Central memory CD8-positive, alpha-beta T cell (primary cell): ENCODE results near the gene IREB2.

Experiments
- ATAC-seq: fragments of 150-1000 bp; cut with Tn5 transposase; replicated peaks from 2 replicates; pipeline ENCODE4 v1.10.0; 2022; ENCODE audit warnings: mild to moderate bottlenecking, moderate FRiP score, moderate number of reproducible peaks; ENCODE audit not compliant: poor library complexity, severe bottlenecking; ENCODE audit errors: extremely low read depth
- DNase-seq, 2 donors: peaks; one replicate each; pipeline ENCODE4 v3.0.0; 2021; ENCODE audit warnings: low spot score in 2 of 2
- H3K27ac Mint-ChIP-seq: one replicate; pipeline ENCODE4 v1.8.0; 2022; ENCODE audit warnings: low read depth, mild to moderate bottlenecking, moderate library complexity, mixed read lengths
- H3K27me3 Mint-ChIP-seq: one replicate; pipeline ENCODE4 v1.8.0; 2022; ENCODE audit warnings: mixed read lengths
- H3K36me3 Mint-ChIP-seq: one replicate; pipeline ENCODE4 v1.8.0; 2022; ENCODE audit warnings: mild to moderate bottlenecking, moderate library complexity, mixed read lengths; ENCODE audit not compliant: insufficient read depth
- H3K4me1 Mint-ChIP-seq: one replicate; pipeline ENCODE4 v1.8.0; 2022; ENCODE audit warnings: mixed read lengths
- H3K4me3 Mint-ChIP-seq: one replicate; pipeline ENCODE4 v1.8.0; 2022; ENCODE audit warnings: mild to moderate bottlenecking, moderate library complexity, mixed read lengths
- H3K9me3 Mint-ChIP-seq: one replicate; pipeline ENCODE4 v1.8.0; 2022; ENCODE audit warnings: mixed read lengths

Gene IREB2

DNA sequence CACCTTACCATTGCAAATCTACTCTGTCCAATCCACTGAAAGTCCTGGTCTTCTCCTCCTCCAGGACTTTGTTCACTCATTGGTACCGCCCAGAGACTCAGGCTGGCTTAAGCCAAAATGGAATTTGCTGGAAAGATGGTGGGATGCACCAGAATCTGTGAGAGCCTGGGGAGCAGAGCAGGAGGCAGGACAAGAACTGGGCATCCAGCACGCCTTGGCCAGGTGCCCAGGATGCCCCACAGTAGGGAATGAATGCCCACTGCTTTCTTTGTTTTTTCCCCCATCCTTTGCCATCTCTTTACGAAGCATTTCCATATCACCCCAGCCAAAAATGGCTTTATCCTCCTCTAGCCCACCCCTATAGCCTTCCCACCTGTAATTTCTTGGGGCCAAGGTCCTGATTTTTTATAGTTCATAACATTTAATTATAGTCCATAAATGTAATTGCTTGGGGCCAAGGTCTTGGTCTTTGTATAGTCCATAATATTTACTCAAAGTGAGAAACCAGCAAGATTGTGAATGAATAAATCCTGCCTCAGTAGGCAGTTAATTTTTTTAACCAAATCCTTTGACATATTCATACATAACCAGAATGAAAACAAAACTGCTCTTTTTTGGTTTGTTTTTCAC lies 23.3 kb upstream of the IREB2 start:
- Mint-ChIP-seq H3K27me3 (peaks cover 7% of the 10 kb centered on the region), H3K36me3 (no peaks in the 10 kb centered on the region), H3K9me3 (no peaks in the 10 kb centered on the region), H3K27ac (no peak overlapping the region), H3K4me1 (no peaks in the 10 kb centered on the region), H3K4me3 (no peak overlapping the region)
- no peak for ATAC-seq
- DNase-seq = no peak

GRCh38 chr15:78415284-78415683 lies 22.7 kb upstream of the IREB2 start:
- no peak overlapping the region for H3K27ac Mint-ChIP-seq
- no peaks in the 10 kb centered on the region for H3K36me3 Mint-ChIP-seq

DNA sequence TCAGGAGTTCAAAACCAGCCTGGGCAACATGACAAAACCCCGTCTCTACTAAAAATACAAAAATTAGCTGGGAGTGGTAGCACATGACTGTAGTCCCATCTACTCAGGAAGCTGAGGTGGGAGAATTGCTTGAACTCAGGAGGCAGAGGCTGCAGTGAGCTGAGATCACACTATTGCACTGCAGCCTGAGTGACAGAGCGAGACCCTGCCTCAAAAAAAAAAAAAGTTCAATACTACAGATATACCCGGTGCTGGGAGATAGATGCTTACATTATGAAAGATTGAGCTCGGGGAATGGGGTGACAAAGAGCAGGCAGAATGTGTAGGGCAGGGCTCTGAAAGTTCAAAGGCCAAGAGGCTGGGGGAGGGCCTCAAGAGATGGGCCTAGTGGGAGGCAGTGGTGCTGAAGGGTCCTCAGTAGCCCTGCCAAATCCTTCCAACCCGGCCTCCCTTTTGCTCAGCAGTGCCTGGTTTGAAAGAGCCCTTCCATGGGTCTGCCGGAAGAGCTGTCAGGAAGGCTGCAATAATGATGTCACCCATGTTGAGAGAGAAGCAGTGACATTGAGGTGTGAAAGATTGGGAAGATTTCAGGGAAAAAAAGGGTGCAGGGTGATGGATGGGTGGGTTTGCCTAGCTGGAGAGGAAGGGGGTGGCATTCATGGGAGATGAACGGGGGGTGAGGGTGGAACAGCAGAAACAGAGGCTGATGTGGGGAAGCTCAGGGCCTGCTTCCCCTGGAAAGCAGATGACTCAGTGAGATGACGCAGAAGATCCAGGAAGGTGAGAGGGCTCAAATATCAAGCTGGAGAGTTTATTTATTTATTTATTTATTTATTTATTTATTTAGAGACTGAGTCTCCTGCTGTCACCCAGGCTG lies 20.0 kb upstream of the IREB2 start:
- peaks cover under 1% of the 10 kb centered on the region for H3K27me3 Mint-ChIP-seq
- ATAC-seq = no peak
- H3K4me3 Mint-ChIP-seq = no peak overlapping the region
- no peak for DNase-seq
- H3K36me3 Mint-ChIP-seq = no peaks in the 10 kb centered on the region
- no peak overlapping the region for H3K27ac Mint-ChIP-seq
- no peaks in the 10 kb centered on the region for H3K9me3 Mint-ChIP-seq
- no peaks in the 10 kb centered on the region for H3K4me1 Mint-ChIP-seq

More at GRCh38 chr15:78415284-78415683, 22.7 kb upstream of the IREB2 start:
- ATAC-seq = no peak
- Mint-ChIP-seq H3K9me3 (no peaks in the 10 kb centered on the region), H3K4me1 (no peaks in the 10 kb centered on the region), H3K27me3 (peaks cover 7% of the 10 kb centered on the region), H3K4me3 (no peak overlapping the region)
- no peak for DNase-seq

DNA sequence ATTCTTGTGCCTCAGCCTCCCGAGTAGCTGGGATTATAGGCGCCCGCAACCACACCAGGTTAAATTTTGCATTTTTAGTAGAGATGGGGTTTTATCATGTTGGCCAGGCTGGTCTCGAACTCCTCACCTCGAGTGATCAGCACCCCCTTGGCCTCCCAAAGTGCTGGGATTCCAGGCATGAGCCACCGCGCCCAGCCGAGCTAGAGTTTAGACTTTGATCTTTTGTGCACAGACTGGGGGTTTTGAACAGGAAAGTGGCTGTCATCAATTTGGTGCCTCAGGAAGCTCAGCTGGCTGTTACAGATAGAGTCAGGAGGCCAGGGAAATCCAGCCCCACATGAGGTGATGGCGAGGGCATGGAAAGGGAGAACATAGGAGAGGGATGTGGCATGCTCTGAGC lies 19.3 kb upstream of the IREB2 start:
- no peak for DNase-seq
- H3K27ac Mint-ChIP-seq = no peak overlapping the region
- no peaks in the 10 kb centered on the region for H3K4me1 Mint-ChIP-seq
- H3K27me3 Mint-ChIP-seq = peaks cover 7% of the 10 kb centered on the region
- H3K9me3 Mint-ChIP-seq = no peaks in the 10 kb centered on the region
- H3K4me3 Mint-ChIP-seq = no peak overlapping the region
- no peaks in the 10 kb centered on the region for H3K36me3 Mint-ChIP-seq
- no peak for ATAC-seq

GRCh38 chr15:78419367-78419766 lies 18.6 kb upstream of the IREB2 start:
- no peaks in the 10 kb centered on the region for H3K4me1 Mint-ChIP-seq
- H3K9me3 Mint-ChIP-seq = no peaks in the 10 kb centered on the region
- no peak for ATAC-seq
- no peaks in the 10 kb centered on the region for H3K36me3 Mint-ChIP-seq
- no peak overlapping the region for H3K27ac Mint-ChIP-seq
- no peak overlapping the region for H3K4me3 Mint-ChIP-seq
- H3K27me3 Mint-ChIP-seq = peaks cover 14% of the 10 kb centered on the region
- DNase-seq = no peak

GRCh38 chr15:78420220-78420619 lies 17.8 kb upstream of the IREB2 start:
- DNase-seq (no peak), ATAC-seq (no peak)
- Mint-ChIP-seq H3K27ac (no peak overlapping the region), H3K9me3 (no peaks in the 10 kb centered on the region), H3K4me1 (no peaks in the 10 kb centered on the region), H3K4me3 (no peak overlapping the region), H3K36me3 (no peaks in the 10 kb centered on the region), H3K27me3 (peaks cover 23% of the 10 kb centered on the region)

- H3K4me1 Mint-ChIP-seq = peaks cover under 1% of the 10 kb centered on the region
- no peaks in the 10 kb centered on the region for H3K9me3 Mint-ChIP-seq
- H3K4me3 Mint-ChIP-seq = no peak overlapping the region
- ATAC-seq (no peak), DNase-seq (no peak)
- no peak overlapping the region for H3K27ac Mint-ChIP-seq
- peaks cover 28% of the 10 kb centered on the region for H3K27me3 Mint-ChIP-seq
- H3K36me3 Mint-ChIP-seq = no peaks in the 10 kb centered on the region
These were observed 17.2 kb upstream of the IREB2 start for GRCh38 chr15:78420766-78421165.

DNA sequence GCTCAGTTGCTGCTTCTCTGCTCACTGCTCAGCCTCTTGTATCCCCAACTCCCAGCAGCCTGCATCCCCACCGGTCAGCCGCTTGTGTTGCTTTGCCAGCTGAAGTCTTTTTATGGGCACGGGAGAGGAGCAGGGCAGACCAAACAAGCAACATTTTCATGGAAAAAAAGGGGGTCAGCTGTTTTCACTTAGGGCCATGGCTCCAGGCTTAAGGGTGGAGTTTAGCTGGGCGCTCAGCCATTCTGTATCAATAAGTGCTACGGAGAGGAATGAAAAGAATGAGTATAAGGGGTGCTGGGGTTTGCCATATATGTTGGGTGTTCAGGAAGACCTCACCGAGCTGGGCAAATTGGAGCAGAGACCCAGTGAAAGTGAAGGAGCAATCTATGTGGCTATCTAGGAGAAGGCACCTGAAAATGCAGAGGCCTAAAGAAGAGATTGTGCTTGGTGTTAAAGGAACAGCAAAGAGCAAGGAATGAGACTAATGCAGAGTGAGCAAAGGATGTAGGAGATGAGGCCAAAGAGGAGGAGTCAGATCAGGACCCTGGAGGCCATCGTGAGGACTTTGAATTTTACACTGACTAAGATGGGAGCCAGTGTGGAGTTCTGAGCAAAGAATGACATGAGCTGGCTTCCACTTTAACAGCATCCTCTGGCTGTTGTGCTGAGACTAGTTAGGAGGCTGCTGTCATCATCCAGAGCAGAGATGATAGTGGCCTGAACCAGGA lies 16.6 kb upstream of the IREB2 start:
- DNase-seq (no peak), ATAC-seq (no peak)
- Mint-ChIP-seq H3K36me3 (no peaks in the 10 kb centered on the region), H3K9me3 (no peaks in the 10 kb centered on the region), H3K27me3 (peaks cover 35% of the 10 kb centered on the region), H3K4me3 (no peak overlapping the region), H3K27ac (no peak overlapping the region), H3K4me1 (peaks cover 6% of the 10 kb centered on the region)

DNA sequence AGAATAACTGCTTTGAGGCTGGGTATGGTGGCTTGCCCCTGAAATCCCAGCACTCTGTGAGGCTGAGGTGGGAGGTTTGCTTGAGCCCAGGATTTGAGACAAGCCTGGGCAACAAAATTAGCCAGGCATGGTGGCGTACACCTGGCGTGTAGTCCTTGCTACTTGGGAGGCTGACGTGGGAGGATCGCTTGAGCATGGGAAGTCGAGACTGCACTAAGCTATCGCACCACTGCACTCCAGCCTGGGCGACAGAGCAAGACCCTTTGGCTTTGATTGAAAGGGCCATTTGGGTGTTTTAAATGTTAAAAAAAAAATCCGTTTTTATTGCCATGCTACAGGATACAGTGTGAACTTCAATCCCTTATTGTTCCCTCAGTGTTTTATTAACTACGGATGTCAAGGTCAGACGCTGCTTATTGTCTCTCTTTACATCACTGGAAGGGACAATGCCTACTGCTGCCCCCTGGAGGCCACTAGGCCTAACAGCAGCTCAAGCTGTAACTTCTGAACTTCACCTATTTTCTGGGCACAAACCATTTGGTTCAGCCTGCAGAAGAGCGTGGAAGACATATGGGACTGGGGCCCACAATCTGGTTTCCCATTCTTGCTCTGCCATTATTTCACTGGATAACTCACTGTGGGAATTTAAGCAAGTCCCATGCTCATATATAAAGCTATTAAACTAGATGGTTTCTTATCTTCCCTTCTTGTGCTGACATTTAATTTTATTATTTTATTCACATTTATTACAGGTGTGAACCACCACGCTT lies 15.3 kb upstream of the IREB2 start:
- Mint-ChIP-seq H3K9me3 (no peaks in the 10 kb centered on the region), H3K27ac (no peak overlapping the region), H3K4me3 (no peak overlapping the region), H3K27me3 (peaks cover 36% of the 10 kb centered on the region), H3K4me1 (peaks cover 6% of the 10 kb centered on the region), H3K36me3 (no peaks in the 10 kb centered on the region)
- peak; percentile 45 to 49 for DNase-seq
- ATAC-seq = peak; percentile 52

DNA sequence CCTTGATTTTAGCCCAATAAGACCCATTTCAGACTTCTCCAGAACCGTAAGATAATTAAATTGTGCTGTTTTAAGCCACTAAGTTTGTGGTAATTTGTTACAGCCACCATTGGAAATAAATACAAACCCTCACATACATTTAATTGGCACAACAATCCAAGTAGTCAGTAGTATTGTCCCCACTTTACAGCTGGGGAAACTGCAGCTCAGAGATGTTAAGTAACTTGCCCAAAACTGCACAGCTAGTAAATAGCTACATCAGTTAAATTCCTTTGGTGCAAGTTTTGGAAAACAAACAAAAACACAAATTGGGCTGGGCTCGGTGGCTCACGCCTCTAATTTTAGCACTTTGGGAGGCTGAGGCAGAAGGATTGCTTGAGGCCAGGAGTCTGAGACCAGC lies 13.3 kb upstream of the IREB2 start:
- peaks cover 44% of the 10 kb centered on the region for H3K27me3 Mint-ChIP-seq
- H3K4me3 Mint-ChIP-seq = no peak overlapping the region
- no peaks in the 10 kb centered on the region for H3K9me3 Mint-ChIP-seq
- DNase-seq (no peak), ATAC-seq (no peak)
- H3K27ac Mint-ChIP-seq = no peak overlapping the region
- H3K36me3 Mint-ChIP-seq = no peaks in the 10 kb centered on the region
- peaks cover 6% of the 10 kb centered on the region for H3K4me1 Mint-ChIP-seq

DNA sequence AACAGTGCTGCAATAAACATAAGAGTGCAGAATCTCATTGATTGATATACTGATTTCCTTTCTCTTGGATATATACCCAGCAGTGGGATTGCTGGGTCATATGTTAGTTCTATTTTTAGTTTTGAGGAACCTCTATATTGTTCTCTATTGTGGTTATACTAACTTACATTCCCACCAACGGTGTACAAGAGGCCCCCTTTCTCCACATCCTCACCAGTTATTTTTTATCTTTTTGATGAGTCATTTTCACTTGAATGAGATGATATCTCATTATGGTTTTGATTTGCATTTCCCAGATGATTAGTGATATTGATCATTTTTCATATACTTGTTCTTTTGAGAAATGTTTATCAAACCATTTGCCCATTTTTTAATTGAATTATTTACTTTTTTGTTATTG lies 12.4 kb upstream of the IREB2 start:
- peaks cover 53% of the 10 kb centered on the region for H3K27me3 Mint-ChIP-seq
- no peak for DNase-seq
- ATAC-seq = no peak
- no peaks in the 10 kb centered on the region for H3K9me3 Mint-ChIP-seq
- no peak overlapping the region for H3K4me3 Mint-ChIP-seq
- H3K36me3 Mint-ChIP-seq = no peaks in the 10 kb centered on the region
- H3K4me1 Mint-ChIP-seq = peaks cover 6% of the 10 kb centered on the region
- H3K27ac Mint-ChIP-seq = no peak overlapping the region

- DNase-seq (no peak), ATAC-seq (no peak)
- H3K27me3 Mint-ChIP-seq = peaks cover 60% of the 10 kb centered on the region
- no peak overlapping the region for H3K4me3 Mint-ChIP-seq
- peaks cover 6% of the 10 kb centered on the region for H3K4me1 Mint-ChIP-seq
- no peaks in the 10 kb centered on the region for H3K36me3 Mint-ChIP-seq
- no peaks in the 10 kb centered on the region for H3K9me3 Mint-ChIP-seq
- no peak overlapping the region for H3K27ac Mint-ChIP-seq
These were observed 11.7 kb upstream of the IREB2 start for GRCh38 chr15:78426300-78426699.
